Caco-2 (cell line): ENCODE data around the gene GTPBP4. TPM values are rescaled to one million over a fixed set of nuclear protein-coding genes. Genes with fewer than 3 reads are reported as not detected.

Experiments
- BruUV-seq: library from RNA; stranded (reverse); fragments of 400-500 nt; replicated peaks from 2 replicates; lab custom pipeline; 2021; lab: Mats Ljungman, UMichigan
- CTCF ChIA-PET: fragments of 300-600 bp; sonication (Branson Sonifier 250); formaldehyde crosslinking; loops from one replicate; lab custom pipeline; 2022; ENCODE audit warnings: antibody characterized with exemption; lab: Charles Lee
- POLR2A ChIA-PET: fragments of 300-600 bp; sonication (Branson Sonifier 250); formaldehyde crosslinking; loops from one replicate; lab custom pipeline; 2022; ENCODE audit warnings: antibody characterized with exemption; lab: Charles Lee
- DNase-seq, 2 experiments: peaks; one replicate each; pipeline versions ENCODE4 v3.0.0 to v3.0.0-alpha.2; 2020 to 2022
- H3K27me3 ChIP-seq: replicated peaks from 2 replicates; pipeline ENCODE4 v1.6.0; 2011; ENCODE audit warnings: low read length; ENCODE audit not compliant: control insufficient read depth, insufficient read depth
- H3K36me3 ChIP-seq: 2 replicates; pipeline ENCODE4 v1.5.1; 2011; ENCODE audit warnings: low read length; ENCODE audit not compliant: control insufficient read depth, insufficient read depth
- H3K4me1 ChIP-seq: fragments of 250-450 bp; sonication (Bioruptor Pico); 2 replicates; pipeline ENCODE4 v1.5.1; 2020; ENCODE audit warnings: mild to moderate bottlenecking
- H3K4me3 ChIP-seq: 2 replicates; pipeline ENCODE4 v1.5.1; 2011; ENCODE audit warnings: low read depth, mild to moderate bottlenecking, control low read depth, low read length
- H3K9me3 ChIP-seq: fragments of 250-450 bp; sonication (Bioruptor Pico); 2 replicates; pipeline ENCODE4 v1.5.1; 2020; ENCODE audit warnings: mild to moderate bottlenecking, moderate library complexity
- H3K27ac Mint-ChIP-seq: one replicate; pipeline ENCODE4 v1.8.0; 2022; ENCODE audit warnings: mixed read lengths; ENCODE audit not compliant: unreplicated experiment
- H3K27me3 Mint-ChIP-seq: one replicate; pipeline ENCODE4 v1.8.0; 2022; ENCODE audit warnings: mixed read lengths; ENCODE audit not compliant: insufficient read depth, unreplicated experiment
- H3K36me3 Mint-ChIP-seq: one replicate; pipeline ENCODE4 v1.8.0; 2022; ENCODE audit warnings: mild to moderate bottlenecking, mixed read lengths; ENCODE audit not compliant: insufficient read depth, unreplicated experiment
- H3K4me1 Mint-ChIP-seq: one replicate; pipeline ENCODE4 v1.8.0; 2022; ENCODE audit warnings: low read depth, mixed read lengths; ENCODE audit not compliant: unreplicated experiment
- H3K4me3 Mint-ChIP-seq: one replicate; pipeline ENCODE4 v1.8.0; 2022; ENCODE audit warnings: mild to moderate bottlenecking, moderate library complexity, mixed read lengths; ENCODE audit not compliant: unreplicated experiment
- H3K9me3 Mint-ChIP-seq: one replicate; pipeline ENCODE4 v1.8.0; 2022; ENCODE audit warnings: mixed read lengths; ENCODE audit not compliant: unreplicated experiment
- CTCF ChIP-seq, 2 experiments: fragments of 200-600 bp in 1 of 2; IDR thresholded peaks; 1 replicate in 1 of 2; 2 replicates in 1 of 2; pipeline versions ENCODE4 v1.5.1 to v1.8.0; 2011 to 2022; ENCODE audit warnings: antibody characterized with exemption in 1 of 2, control low read depth in 1 of 2, inconsistent platforms in 1 of 2, low read depth in 1 of 2, low read length in 1 of 2, mild to moderate bottlenecking in 1 of 2, moderate library complexity in 1 of 2; ENCODE audit not compliant: insufficient read depth in 1 of 2, severe bottlenecking in 1 of 2, unreplicated experiment in 1 of 2
- intact Hi-C: fragments of 100-400 bp; cut with micrococcal nuclease; formaldehyde crosslinking; loops from one replicate; pipeline ENCODE4 v1.10.0; 2022; ENCODE audit not compliant: unreplicated experiment
- total RNA-seq: library from RNA; stranded (reverse); gene quantifications from 2 replicates; pipeline ENCODE4 v1.2.3, GENCODE V29; 2022

GTPBP4 gene
- total RNA-seq, 1 experiment from 2014 or later, result 202 TPM

GRCh38 chr10:1057106-1057657 lies 68.9 kb downstream of the GTPBP4 start:
- Mint-ChIP-seq H3K4me3 (peak overlapping the region; percentile 95), H3K27ac (peak overlapping the region; percentile 96), H3K27me3 (no peaks in the 10 kb centered on the region), H3K9me3 (no peaks in the 10 kb centered on the region), H3K4me1 (peaks cover 20% of the 10 kb centered on the region), H3K36me3 (peaks cover 51% of the 10 kb centered on the region)
- Histone ChIP-seq H3K9me3 (no peaks in the 10 kb centered on the region), H3K4me3 (peak overlapping the region; percentile 99), H3K36me3 (0 out of 2 replicates have a peak, but pooled peaks cover 3% of the 10 kb centered on the region), H3K27me3 (no peaks in the 10 kb centered on the region), H3K4me1 (peaks cover 14% of the 10 kb centered on the region)
- CTCF ChIA-PET, result no interaction called here
- no peak for DNase-seq
- POLR2A ChIA-PET, result no interaction called here
- TF ChIP-seq CTCF (IDR thresholded peaks at IDR 0.05; ENCODE audit: insufficient read depth in 1 of 2, low read depth in 1 of 2, low read length in 1 of 2, severe bottlenecking in 1 of 2, unreplicated experiment in 1 of 2), result no peak
- no TSS peak for BruUV-seq
- intact Hi-C loops, result no loop called here

- Histone ChIP-seq H3K27me3 (no peaks in the 10 kb centered on the region), H3K36me3 (0 out of 2 replicates have a peak, but pooled peaks cover 2% of the 10 kb centered on the region), H3K9me3 (no peaks in the 10 kb centered on the region), H3K4me1 (peaks cover 14% of the 10 kb centered on the region), H3K4me3 (peak overlapping the region; percentile 99; the same call in 1 of the 2 replicates)
- no peak for DNase-seq
- POLR2A ChIA-PET, result no interaction called here
- Mint-ChIP-seq H3K27ac (peak overlapping the region; percentile 96), H3K4me3 (peak overlapping the region; percentile 95), H3K4me1 (peaks cover 21% of the 10 kb centered on the region), H3K27me3 (no peaks in the 10 kb centered on the region), H3K9me3 (no peaks in the 10 kb centered on the region), H3K36me3 (peaks cover 48% of the 10 kb centered on the region)
- CTCF ChIA-PET, result no interaction called here
- TF ChIP-seq CTCF (IDR thresholded peaks at IDR 0.05; ENCODE audit: insufficient read depth in 1 of 2, low read depth in 1 of 2, low read length in 1 of 2, severe bottlenecking in 1 of 2, unreplicated experiment in 1 of 2), result no peak
- intact Hi-C loops, result no loop called here
- no TSS peak for BruUV-seq
These were observed 69.8 kb downstream of the GTPBP4 start for GRCh38 chr10:1058017-1058416.

GRCh38 chr10:1059902-1060301 lies 71.7 kb downstream of the GTPBP4 start:
- Mint-ChIP-seq H3K4me3 (no peak overlapping the region), H3K27me3 (no peaks in the 10 kb centered on the region), H3K27ac (no peak overlapping the region), H3K4me1 (peaks cover 21% of the 10 kb centered on the region), H3K36me3 (peaks cover 40% of the 10 kb centered on the region), H3K9me3 (no peaks in the 10 kb centered on the region)
- H3K4me1 ChIP-seq, result peaks cover 6% of the 10 kb centered on the region
- TF ChIP-seq CTCF (IDR thresholded peaks at IDR 0.05; ENCODE audit: insufficient read depth in 1 of 2, low read depth in 1 of 2, low read length in 1 of 2, severe bottlenecking in 1 of 2, unreplicated experiment in 1 of 2), result no peak
- ChIA-PET CTCF (no interaction called here), POLR2A (no interaction called here)
- no peaks in the 10 kb centered on the region for H3K27me3 ChIP-seq
- DNase-seq, result no peak
- H3K36me3 ChIP-seq, result no peaks in the 10 kb centered on the region
- 0 out of 2 replicates have a peak, but pooled peaks cover under 1% of the 10 kb centered on the region for H3K9me3 ChIP-seq
- no peak overlapping the region for H3K4me3 ChIP-seq
- intact Hi-C loops, result no loop called here
- no TSS peak for BruUV-seq
